WTC11 (cell line): Measurements from ENCODE around the gene OTUD7B. TPM values are rescaled to one million over a fixed set of nuclear protein-coding genes. Genes with fewer than 3 reads are reported as not detected.

Experiments used
- ATAC-seq: fragments of 200-7000 bp; cut with Tn5 transposase; 2 replicates; pipeline ENCODE4 v1.10.0; 2021; ENCODE audit warnings: mild to moderate bottlenecking, moderate library complexity
- CTCF ChIA-PET: fragments of 300-600 bp; sonication (Branson Sonifier 250); formaldehyde crosslinking; loops from one replicate; lab custom pipeline; 2021; ENCODE audit warnings: antibody characterized with exemption; lab: Charles Lee
- POLR2A ChIA-PET: fragments of 350-600 bp; sonication (Branson Sonifier 250); formaldehyde crosslinking; loops from one replicate; lab custom pipeline; 2021; ENCODE audit warnings: antibody characterized with exemption; lab: Charles Lee
- DNase-seq: peaks from one replicate; pipeline ENCODE4 v3.0.0; 2021; ENCODE audit warnings: low spot score
- H3K27ac Mint-ChIP-seq: 2 replicates; pipeline ENCODE4 v1.8.0; 2021; ENCODE audit warnings: mixed read lengths
- H3K27me3 Mint-ChIP-seq: 2 replicates; pipeline ENCODE4 v1.8.0; 2021; ENCODE audit warnings: low read depth, mild to moderate bottlenecking, moderate library complexity, mixed read lengths
- H3K36me3 Mint-ChIP-seq: 2 replicates; pipeline ENCODE4 v1.8.0; 2021; ENCODE audit warnings: mixed read lengths
- H3K4me1 Mint-ChIP-seq: 2 replicates; pipeline ENCODE4 v1.8.0; 2022; ENCODE audit warnings: mixed read lengths
- H3K4me3 Mint-ChIP-seq: 2 replicates; pipeline ENCODE4 v1.8.0; 2021; ENCODE audit warnings: mild to moderate bottlenecking, moderate library complexity, mixed read lengths
- H3K9me3 Mint-ChIP-seq: 2 replicates; pipeline ENCODE4 v1.8.0; 2021; ENCODE audit warnings: mixed read lengths
- E2F4 ChIP-seq: sonication (generic); formaldehyde crosslinking; IDR thresholded peaks from 2 replicates; pipeline ENCODE4 v1.8.1; 2022; ENCODE audit warnings: low read depth, mild to moderate bottlenecking, moderate library complexity, missing genetic modification reagents, borderline replicate concordance
- IRF2 ChIP-seq: sonication (generic); formaldehyde crosslinking; IDR thresholded peaks from 2 replicates; pipeline ENCODE4 v1.8.0; 2022; ENCODE audit warnings: low read depth, missing genetic modification reagents, borderline replicate concordance
- JUN ChIP-seq: sonication (generic); formaldehyde crosslinking; IDR thresholded peaks from 2 replicates; pipeline ENCODE4 v1.8.0; 2023; ENCODE audit warnings: mild to moderate bottlenecking, missing genetic modification reagents
- MLX ChIP-seq: sonication (generic); formaldehyde crosslinking; IDR thresholded peaks from 2 replicates; pipeline ENCODE4 v1.8.1; 2023; ENCODE audit warnings: mild to moderate bottlenecking, missing genetic modification reagents, moderate library complexity
- MXD4 ChIP-seq: fragments of 250-450 bp; sonication (Bioruptor Pico); IDR thresholded peaks from 2 replicates; pipeline ENCODE4 v1.8.0; 2021; ENCODE audit warnings: mild to moderate bottlenecking, moderate library complexity, borderline replicate concordance
- NFYB ChIP-seq: sonication (generic); formaldehyde crosslinking; conservative IDR thresholded peaks from 2 replicates; pipeline ENCODE4 v1.8.0; 2022; ENCODE audit warnings: low read depth, missing genetic modification reagents
- OVOL2 ChIP-seq: fragments of 250-450 bp; sonication (Bioruptor Pico); IDR thresholded peaks from 2 replicates; pipeline ENCODE4 v1.9.0; 2021; ENCODE audit warnings: mild to moderate bottlenecking, borderline replicate concordance
- TP53 ChIP-seq: sonication (generic); formaldehyde crosslinking; IDR thresholded peaks from 2 replicates; pipeline ENCODE4 v1.8.1; 2023; ENCODE audit warnings: mild to moderate bottlenecking, missing genetic modification reagents
- ZNF232 ChIP-seq: sonication (generic); formaldehyde crosslinking; IDR thresholded peaks from 2 replicates; pipeline ENCODE4 v1.8.0; 2022; ENCODE audit warnings: mild to moderate bottlenecking, missing genetic modification reagents
- ZNF671 ChIP-seq: fragments of 250-450 bp; sonication (Bioruptor Pico); IDR thresholded peaks from 2 replicates; pipeline ENCODE4 v1.8.0; 2021; ENCODE audit warnings: mild to moderate bottlenecking
- ZSCAN18 ChIP-seq: fragments of 250-450 bp; sonication (Bioruptor Pico); IDR thresholded peaks from 2 replicates; pipeline ENCODE4 v2.1.2; 2022; ENCODE audit warnings: mild to moderate bottlenecking, moderate library complexity
- total RNA-seq: library from RNA; stranded (reverse); gene quantifications from 3 replicates; pipeline ENCODE4 v1.2.3, GENCODE V29; 2021
- TF ChIP-seq, protein P1 (sequence below): sonication (generic); formaldehyde crosslinking; IDR thresholded peaks from 2 replicates; pipeline ENCODE4 v1.8.0; 2023; ENCODE audit warnings: missing genetic modification reagents, mild to moderate bottlenecking, borderline replicate concordance
- TF ChIP-seq, protein P2 (sequence below): sonication (generic); formaldehyde crosslinking; IDR thresholded peaks from 2 replicates; pipeline ENCODE4 v1.8.0; 2022; ENCODE audit warnings: mild to moderate bottlenecking, missing genetic modification reagents
- TF ChIP-seq, protein P3 (sequence below): sonication (generic); formaldehyde crosslinking; IDR thresholded peaks from 2 replicates; pipeline ENCODE4 v1.8.1; 2022; ENCODE audit warnings: mild to moderate bottlenecking, missing genetic modification reagents, moderate library complexity, borderline replicate concordance
- TF ChIP-seq, protein P4 (sequence below): sonication (generic); formaldehyde crosslinking; IDR thresholded peaks from 2 replicates; pipeline ENCODE4 v1.8.0; 2022; ENCODE audit warnings: mild to moderate bottlenecking, missing genetic modification reagents
- TF ChIP-seq, protein P5 (sequence below): sonication (generic); formaldehyde crosslinking; IDR thresholded peaks from 2 replicates; pipeline ENCODE4 v1.8.0; 2023; ENCODE audit warnings: mild to moderate bottlenecking, missing genetic modification reagents

OTUD7B gene
- total RNA-seq, 1 experiment from 2014 or later, result 21.0 TPM

GRCh38 chr1:150051089-150051373, 40.5 kb upstream of the OTUD7B start (continued):
- no peak for TF ChIP-seq E2F4
- no peak for TF ChIP-seq ZNF671
- TF ChIP-seq IRF2 (CRISPR knock-in tag), result no peak
- no peak for TF ChIP-seq JUN (CRISPR knock-in tag)
- TF ChIP-seq MXD4 (CRISPR knock-in tag), result no peak
- TF ChIP-seq OVOL2 (CRISPR knock-in tag), result no peak
- TF ChIP-seq ZNF232 (CRISPR knock-in tag), result no peak
- TF ChIP-seq, protein P1, sequence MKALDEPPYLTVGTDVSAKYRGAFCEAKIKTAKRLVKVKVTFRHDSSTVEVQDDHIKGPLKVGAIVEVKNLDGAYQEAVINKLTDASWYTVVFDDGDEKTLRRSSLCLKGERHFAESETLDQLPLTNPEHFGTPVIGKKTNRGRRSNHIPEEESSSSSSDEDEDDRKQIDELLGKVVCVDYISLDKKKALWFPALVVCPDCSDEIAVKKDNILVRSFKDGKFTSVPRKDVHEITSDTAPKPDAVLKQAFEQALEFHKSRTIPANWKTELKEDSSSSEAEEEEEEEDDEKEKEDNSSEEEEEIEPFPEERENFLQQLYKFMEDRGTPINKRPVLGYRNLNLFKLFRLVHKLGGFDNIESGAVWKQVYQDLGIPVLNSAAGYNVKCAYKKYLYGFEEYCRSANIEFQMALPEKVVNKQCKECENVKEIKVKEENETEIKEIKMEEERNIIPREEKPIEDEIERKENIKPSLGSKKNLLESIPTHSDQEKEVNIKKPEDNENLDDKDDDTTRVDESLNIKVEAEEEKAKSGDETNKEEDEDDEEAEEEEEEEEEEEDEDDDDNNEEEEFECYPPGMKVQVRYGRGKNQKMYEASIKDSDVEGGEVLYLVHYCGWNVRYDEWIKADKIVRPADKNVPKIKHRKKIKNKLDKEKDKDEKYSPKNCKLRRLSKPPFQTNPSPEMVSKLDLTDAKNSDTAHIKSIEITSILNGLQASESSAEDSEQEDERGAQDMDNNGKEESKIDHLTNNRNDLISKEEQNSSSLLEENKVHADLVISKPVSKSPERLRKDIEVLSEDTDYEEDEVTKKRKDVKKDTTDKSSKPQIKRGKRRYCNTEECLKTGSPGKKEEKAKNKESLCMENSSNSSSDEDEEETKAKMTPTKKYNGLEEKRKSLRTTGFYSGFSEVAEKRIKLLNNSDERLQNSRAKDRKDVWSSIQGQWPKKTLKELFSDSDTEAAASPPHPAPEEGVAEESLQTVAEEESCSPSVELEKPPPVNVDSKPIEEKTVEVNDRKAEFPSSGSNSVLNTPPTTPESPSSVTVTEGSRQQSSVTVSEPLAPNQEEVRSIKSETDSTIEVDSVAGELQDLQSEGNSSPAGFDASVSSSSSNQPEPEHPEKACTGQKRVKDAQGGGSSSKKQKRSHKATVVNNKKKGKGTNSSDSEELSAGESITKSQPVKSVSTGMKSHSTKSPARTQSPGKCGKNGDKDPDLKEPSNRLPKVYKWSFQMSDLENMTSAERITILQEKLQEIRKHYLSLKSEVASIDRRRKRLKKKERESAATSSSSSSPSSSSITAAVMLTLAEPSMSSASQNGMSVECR, result no peak
- TF ChIP-seq, protein P2, sequence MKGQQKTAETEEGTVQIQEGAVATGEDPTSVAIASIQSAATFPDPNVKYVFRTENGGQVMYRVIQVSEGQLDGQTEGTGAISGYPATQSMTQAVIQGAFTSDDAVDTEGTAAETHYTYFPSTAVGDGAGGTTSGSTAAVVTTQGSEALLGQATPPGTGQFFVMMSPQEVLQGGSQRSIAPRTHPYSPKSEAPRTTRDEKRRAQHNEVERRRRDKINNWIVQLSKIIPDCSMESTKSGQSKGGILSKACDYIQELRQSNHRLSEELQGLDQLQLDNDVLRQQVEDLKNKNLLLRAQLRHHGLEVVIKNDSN (CRISPR knock-in tag), result no peak

DNA sequence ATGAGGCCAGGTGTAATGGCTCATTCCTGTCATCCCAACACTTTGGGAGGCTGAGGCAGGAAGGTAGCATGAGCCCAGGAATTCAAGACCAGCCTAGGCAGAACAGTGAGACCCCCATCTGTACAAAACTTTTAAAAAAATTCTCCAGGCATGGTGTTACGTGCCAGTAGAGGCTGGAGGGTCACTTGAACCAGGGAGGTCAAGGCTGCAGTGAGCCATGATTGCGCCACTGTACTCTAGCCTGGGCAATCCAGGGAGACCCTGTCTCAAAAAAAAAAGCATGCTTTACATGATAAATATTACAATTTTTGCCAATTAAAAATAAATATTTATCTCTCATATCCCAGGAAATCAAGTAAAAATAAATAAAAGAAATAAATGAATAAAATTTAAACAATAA, 39.4 kb upstream of the OTUD7B start:
- Mint-ChIP-seq H3K4me3 (no peak overlapping the region), H3K27ac (no peak overlapping the region), H3K4me1 (peaks cover 7% of the 10 kb centered on the region), H3K9me3 (no peaks in the 10 kb centered on the region), H3K36me3 (no peaks in the 10 kb centered on the region), H3K27me3 (no peaks in the 10 kb centered on the region)
- CTCF ChIA-PET, result interaction anchor here (0.5 to 2.0 kb wide), 16 partner anchors 11 to 162 kb away, joined by 3 to 13 read pairs (median 5); partner anchors contain the start of gene OTUD7B
- POLR2A ChIA-PET, result interaction anchor here (0.7 to 1.0 kb wide), 2 partner anchors 146 to 616 kb away, joined by 4 to 5 read pairs; no protein-coding TSS in a partner anchor
- DNase-seq (no peak), ATAC-seq (no peak)
- TF ChIP-seq TP53 (CRISPR knock-in tag), result no peak
- TF ChIP-seq MLX (CRISPR knock-in tag), result no peak
- no peak for TF ChIP-seq NFYB (CRISPR knock-in tag)
- no peak for TF ChIP-seq ZNF671
- TF ChIP-seq IRF2 (CRISPR knock-in tag), result no peak
- TF ChIP-seq, protein P3, sequence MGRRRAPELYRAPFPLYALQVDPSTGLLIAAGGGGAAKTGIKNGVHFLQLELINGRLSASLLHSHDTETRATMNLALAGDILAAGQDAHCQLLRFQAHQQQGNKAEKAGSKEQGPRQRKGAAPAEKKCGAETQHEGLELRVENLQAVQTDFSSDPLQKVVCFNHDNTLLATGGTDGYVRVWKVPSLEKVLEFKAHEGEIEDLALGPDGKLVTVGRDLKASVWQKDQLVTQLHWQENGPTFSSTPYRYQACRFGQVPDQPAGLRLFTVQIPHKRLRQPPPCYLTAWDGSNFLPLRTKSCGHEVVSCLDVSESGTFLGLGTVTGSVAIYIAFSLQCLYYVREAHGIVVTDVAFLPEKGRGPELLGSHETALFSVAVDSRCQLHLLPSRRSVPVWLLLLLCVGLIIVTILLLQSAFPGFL (CRISPR knock-in tag), result no peak
- TF ChIP-seq, protein P1, result no peak
- no peak for TF ChIP-seq ZSCAN18 (CRISPR knock-in tag)
- TF ChIP-seq, protein P4, sequence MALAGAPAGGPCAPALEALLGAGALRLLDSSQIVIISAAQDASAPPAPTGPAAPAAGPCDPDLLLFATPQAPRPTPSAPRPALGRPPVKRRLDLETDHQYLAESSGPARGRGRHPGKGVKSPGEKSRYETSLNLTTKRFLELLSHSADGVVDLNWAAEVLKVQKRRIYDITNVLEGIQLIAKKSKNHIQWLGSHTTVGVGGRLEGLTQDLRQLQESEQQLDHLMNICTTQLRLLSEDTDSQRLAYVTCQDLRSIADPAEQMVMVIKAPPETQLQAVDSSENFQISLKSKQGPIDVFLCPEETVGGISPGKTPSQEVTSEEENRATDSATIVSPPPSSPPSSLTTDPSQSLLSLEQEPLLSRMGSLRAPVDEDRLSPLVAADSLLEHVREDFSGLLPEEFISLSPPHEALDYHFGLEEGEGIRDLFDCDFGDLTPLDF (CRISPR knock-in tag), result no peak
- TF ChIP-seq, protein P5, sequence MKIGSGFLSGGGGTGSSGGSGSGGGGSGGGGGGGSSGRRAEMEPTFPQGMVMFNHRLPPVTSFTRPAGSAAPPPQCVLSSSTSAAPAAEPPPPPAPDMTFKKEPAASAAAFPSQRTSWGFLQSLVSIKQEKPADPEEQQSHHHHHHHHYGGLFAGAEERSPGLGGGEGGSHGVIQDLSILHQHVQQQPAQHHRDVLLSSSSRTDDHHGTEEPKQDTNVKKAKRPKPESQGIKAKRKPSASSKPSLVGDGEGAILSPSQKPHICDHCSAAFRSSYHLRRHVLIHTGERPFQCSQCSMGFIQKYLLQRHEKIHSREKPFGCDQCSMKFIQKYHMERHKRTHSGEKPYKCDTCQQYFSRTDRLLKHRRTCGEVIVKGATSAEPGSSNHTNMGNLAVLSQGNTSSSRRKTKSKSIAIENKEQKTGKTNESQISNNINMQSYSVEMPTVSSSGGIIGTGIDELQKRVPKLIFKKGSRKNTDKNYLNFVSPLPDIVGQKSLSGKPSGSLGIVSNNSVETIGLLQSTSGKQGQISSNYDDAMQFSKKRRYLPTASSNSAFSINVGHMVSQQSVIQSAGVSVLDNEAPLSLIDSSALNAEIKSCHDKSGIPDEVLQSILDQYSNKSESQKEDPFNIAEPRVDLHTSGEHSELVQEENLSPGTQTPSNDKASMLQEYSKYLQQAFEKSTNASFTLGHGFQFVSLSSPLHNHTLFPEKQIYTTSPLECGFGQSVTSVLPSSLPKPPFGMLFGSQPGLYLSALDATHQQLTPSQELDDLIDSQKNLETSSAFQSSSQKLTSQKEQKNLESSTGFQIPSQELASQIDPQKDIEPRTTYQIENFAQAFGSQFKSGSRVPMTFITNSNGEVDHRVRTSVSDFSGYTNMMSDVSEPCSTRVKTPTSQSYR (CRISPR knock-in tag), result no peak
